Vagina (tissue), 2 donors: ENCODE data around the gene MICAL3. TPM values are rescaled to one million over a fixed set of nuclear protein-coding genes. Genes with fewer than 3 reads are reported as not detected.

ENCODE experiments used
- DNase-seq, 2 donors: peaks; one replicate each; pipeline ENCODE4 v3.0.0-alpha.2; 2017; ENCODE audit errors: extremely low spot score in 2 of 2
- H3K27ac ChIP-seq: fragments of 200-600 bp; sonication (generic); one replicate; pipeline ENCODE4 v1.5.1; 2019
- H3K27me3 ChIP-seq: fragments of 200-600 bp; sonication (generic); one replicate; pipeline ENCODE4 v1.5.1; 2019
- H3K36me3 ChIP-seq, 2 donors: fragments of 200-600 bp; sonication (generic); one replicate each; pipeline ENCODE4 v1.5.1; 2017 to 2019
- H3K4me1 ChIP-seq: fragments of 200-600 bp; sonication (generic); one replicate; pipeline ENCODE4 v1.5.1; 2019
- H3K4me3 ChIP-seq, 2 donors: fragments of 200-600 bp; sonication (generic); 1 replicate in 1 of 2; 2 replicates in 1 of 2; pipeline ENCODE4 v1.5.1; 2016 to 2019
- H3K9me3 ChIP-seq: fragments of 200-600 bp; sonication (generic); one replicate; pipeline ENCODE4 v1.5.1; 2019
- POLR2A ChIP-seq, 2 donors: fragments of 450-650 bp; IDR thresholded peaks; one replicate each; pipeline ENCODE4 v1.6.1; 2017; ENCODE audit warnings: antibody characterized with exemption in 2 of 2, mild to moderate bottlenecking in 2 of 2, moderate library complexity in 2 of 2
- POLR2AphosphoS5 ChIP-seq, 2 donors: sonication (generic); formaldehyde crosslinking; IDR thresholded peaks; one replicate each; pipeline ENCODE4 v1.9.0; 2017; ENCODE audit warnings: antibody characterized with exemption in 2 of 2, mild to moderate bottlenecking in 2 of 2, low read depth in 1 of 2; ENCODE audit not compliant: insufficient read depth in 1 of 2
- intact Hi-C: fragments of 100-400 bp; cut with DNase I; formaldehyde crosslinking; loops from one replicate; pipeline ENCODE4 v1.15.1; 2023
- total RNA-seq: library from RNA; depleted of rRNA; stranded (reverse); fragments of >200 nt; gene quantifications from one replicate; pipeline ENCODE4 v1.2.3, GENCODE V29; 2016
- TF ChIP-seq, protein P1 (sequence below), 3 experiments: fragments of 450-650 bp in 2 of 3; fragments of 200-600 bp in 1 of 3; sonication (generic) in 1 of 3; IDR thresholded peaks; one replicate each; pipeline ENCODE4 v1.5.1; 2017 to 2019; ENCODE audit warnings: antibody characterized with exemption in 3 of 3, mild to moderate bottlenecking in 2 of 3, moderate library complexity in 2 of 3

MICAL3 gene
- total RNA-seq, 1 donor from 2014 or later, result 35.1 TPM

DNA sequence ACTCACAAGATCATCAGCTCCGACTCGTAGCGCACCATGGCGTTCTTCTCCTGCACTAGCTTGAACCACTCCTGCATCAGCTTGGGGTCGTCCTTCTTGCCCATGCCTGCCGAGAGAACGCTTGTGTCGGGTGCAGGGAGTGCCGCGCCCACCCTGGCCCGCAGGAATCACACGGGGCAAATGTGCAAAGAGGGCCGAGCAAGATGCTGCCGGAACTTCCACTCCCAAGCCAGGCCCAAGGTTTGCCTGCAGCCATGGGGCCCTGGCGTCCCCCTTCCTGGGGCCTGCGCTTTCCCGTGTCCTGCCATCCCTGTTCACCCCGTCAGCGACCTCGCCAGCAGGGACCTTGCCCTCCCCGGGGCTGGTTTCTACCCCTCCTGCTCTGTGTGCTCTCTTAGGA is 233.2 kb downstream of the MICAL3 start:
- no peak overlapping the region for H3K4me3 ChIP-seq
- H3K9me3 ChIP-seq, result no peaks in the 10 kb centered on the region
- no peak overlapping the region for H3K27ac ChIP-seq
- intact Hi-C loops, result no loop called here
- DNase-seq, result no peak
- H3K36me3 ChIP-seq, result peaks cover 0 to 22% of the 10 kb centered on the region in 2 donors
- H3K4me1 ChIP-seq, result peaks cover 12% of the 10 kb centered on the region
- no peaks in the 10 kb centered on the region for H3K27me3 ChIP-seq
- no peak for TF ChIP-seq POLR2A (IDR thresholded peaks at IDR 0.05)

DNA sequence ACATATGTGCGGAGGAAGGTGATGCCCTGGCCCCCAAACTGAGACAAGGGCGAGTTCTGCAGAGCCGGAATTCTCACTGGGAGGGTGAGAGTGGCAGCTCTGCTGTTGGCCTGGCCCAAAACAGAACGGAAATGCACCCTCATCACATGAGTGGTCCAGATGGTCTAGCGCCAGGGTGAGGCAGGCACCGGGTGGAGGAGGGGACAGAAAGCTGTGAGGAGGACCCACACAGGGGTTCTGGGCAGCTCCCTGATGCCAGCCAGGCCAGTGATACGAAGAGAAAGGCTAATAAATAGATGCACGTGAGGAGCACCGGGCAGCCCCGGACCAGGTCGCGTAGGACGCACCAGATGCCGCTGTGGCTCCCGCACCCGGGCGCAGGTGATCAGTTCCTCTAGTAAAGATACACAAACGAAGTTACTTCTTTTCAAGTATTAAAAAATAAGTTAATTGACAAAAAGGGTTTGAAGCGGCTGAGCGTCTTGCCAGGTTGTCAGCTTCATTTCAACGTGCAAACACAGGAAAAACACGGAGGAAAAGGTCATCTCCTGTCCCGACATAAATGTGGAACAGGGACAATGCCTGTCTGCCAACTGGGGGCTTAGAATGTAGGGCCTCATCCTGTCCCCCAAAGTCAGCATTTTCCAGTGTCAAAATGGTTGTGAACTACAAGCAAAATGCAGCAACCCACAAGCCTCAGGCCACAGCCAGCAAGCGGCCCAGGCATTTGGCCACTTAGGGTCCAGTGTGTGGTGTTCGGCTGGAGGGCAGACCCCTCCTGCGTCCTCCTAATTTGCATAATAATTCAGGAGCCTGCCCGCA is 234.8 kb downstream of the MICAL3 start:
- Histone ChIP-seq H3K9me3 (no peaks in the 10 kb centered on the region), H3K27ac (no peak overlapping the region), H3K4me1 (peaks cover 12% of the 10 kb centered on the region), H3K27me3 (no peaks in the 10 kb centered on the region), H3K36me3 (peaks cover 0 to 22% of the 10 kb centered on the region in 2 donors), H3K4me3 (no peak overlapping the region)
- DNase-seq, result no peak
- intact Hi-C loops, result no loop called here
- TF ChIP-seq POLR2AphosphoS5 (IDR thresholded peaks at IDR 0.05; ENCODE audit: insufficient read depth in 1 of 2, low read depth in 1 of 2), result no peak
- no peak for TF ChIP-seq POLR2A (IDR thresholded peaks at IDR 0.05)
- TF ChIP-seq, protein P1, sequence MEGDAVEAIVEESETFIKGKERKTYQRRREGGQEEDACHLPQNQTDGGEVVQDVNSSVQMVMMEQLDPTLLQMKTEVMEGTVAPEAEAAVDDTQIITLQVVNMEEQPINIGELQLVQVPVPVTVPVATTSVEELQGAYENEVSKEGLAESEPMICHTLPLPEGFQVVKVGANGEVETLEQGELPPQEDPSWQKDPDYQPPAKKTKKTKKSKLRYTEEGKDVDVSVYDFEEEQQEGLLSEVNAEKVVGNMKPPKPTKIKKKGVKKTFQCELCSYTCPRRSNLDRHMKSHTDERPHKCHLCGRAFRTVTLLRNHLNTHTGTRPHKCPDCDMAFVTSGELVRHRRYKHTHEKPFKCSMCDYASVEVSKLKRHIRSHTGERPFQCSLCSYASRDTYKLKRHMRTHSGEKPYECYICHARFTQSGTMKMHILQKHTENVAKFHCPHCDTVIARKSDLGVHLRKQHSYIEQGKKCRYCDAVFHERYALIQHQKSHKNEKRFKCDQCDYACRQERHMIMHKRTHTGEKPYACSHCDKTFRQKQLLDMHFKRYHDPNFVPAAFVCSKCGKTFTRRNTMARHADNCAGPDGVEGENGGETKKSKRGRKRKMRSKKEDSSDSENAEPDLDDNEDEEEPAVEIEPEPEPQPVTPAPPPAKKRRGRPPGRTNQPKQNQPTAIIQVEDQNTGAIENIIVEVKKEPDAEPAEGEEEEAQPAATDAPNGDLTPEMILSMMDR (IDR thresholded peaks at IDR 0.05), result no peak

DNA sequence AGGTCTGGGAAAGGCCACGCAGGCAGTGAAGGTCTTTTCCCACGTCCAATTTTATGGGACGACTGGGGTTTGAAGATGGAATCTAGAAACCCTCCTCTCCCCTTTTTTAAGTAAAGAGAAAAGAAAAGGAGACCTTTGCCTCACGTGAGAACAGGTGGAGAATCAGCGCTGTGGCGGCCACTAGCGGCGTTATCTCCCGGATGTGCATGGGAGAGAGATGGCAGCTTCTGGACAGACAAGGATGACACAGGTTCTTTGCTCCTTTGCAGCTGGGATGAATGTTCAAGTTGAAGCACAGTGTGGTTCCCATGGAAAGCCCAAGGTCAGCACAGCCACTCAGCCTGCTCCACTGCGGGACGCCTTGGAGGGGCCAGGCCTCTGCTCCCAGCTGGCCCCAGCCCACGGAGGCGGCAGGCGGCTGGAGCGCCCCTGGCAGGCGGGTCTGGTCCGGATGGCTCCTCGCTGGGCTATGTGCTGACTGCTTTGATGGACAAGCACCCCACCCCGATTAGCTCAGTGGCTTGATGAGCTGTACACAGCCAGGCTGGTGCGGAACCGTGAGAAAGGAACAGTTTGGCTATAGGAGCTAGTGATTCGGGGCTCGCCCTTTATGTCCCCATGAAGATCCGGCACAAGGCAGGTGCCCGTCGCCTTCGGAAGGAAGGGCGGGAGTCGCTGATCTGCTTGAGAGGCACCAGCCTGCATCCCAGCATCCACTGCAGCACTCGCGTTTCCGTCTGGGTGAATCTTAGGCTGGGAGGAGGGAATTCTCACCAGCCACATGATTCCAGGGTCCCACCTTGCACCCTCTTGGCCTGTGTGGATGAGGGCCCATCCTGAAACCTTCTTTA is 235.6 kb downstream of the MICAL3 start:
- H3K27me3 ChIP-seq, result no peaks in the 10 kb centered on the region
- H3K4me1 ChIP-seq, result peaks cover 12% of the 10 kb centered on the region
- peaks cover 0 to 22% of the 10 kb centered on the region in 2 donors for H3K36me3 ChIP-seq
- intact Hi-C loops, result no loop called here
- TF ChIP-seq, protein P1 (IDR thresholded peaks at IDR 0.05), result no peak
- no peak for DNase-seq
- no peak overlapping the region for H3K4me3 ChIP-seq
- H3K27ac ChIP-seq, result no peak overlapping the region
- H3K9me3 ChIP-seq, result no peaks in the 10 kb centered on the region

DNA sequence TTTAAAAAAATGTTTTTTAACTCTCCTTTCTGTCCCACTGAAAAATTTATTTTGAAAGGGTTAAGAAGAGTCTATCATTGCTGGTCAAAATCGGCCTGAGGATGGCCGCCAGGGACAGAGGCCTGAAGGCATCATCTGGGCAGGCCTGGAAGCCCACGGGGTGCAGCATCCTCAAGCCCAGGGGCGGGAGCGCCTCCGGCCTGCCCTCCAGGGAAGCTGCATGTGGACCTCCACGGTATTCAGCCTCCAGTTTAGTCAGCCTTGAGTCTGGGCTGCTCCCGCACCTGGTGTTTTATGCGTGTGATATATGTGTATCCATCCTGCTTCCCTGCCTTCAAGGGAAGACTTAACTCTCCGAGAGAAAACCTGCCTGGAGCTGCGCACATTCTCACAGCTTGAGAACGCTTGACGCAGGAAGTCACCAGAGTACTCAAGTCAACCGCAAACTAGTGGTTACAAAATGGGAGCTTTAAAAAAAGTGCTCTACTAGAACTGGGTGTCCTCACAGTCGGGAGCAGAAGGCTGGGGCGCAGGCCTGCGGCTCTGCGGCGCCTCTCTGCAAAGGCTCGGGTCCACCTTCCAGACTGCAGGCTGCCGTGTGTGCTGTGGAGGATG is 236.5 kb downstream of the MICAL3 start:
- Histone ChIP-seq H3K36me3 (peaks cover 0 to 22% of the 10 kb centered on the region in 2 donors), H3K27me3 (no peaks in the 10 kb centered on the region), H3K4me3 (no peak overlapping the region), H3K4me1 (peaks cover 12% of the 10 kb centered on the region), H3K27ac (no peak overlapping the region), H3K9me3 (no peaks in the 10 kb centered on the region)
- TF ChIP-seq POLR2AphosphoS5 (IDR thresholded peaks at IDR 0.05; ENCODE audit: insufficient read depth in 1 of 2, low read depth in 1 of 2) (no peak), POLR2A (IDR thresholded peaks at IDR 0.05) (no peak)
- TF ChIP-seq, protein P1 (IDR thresholded peaks at IDR 0.05), result no peak
- no peak for DNase-seq
- intact Hi-C loops, result no loop called here

DNA sequence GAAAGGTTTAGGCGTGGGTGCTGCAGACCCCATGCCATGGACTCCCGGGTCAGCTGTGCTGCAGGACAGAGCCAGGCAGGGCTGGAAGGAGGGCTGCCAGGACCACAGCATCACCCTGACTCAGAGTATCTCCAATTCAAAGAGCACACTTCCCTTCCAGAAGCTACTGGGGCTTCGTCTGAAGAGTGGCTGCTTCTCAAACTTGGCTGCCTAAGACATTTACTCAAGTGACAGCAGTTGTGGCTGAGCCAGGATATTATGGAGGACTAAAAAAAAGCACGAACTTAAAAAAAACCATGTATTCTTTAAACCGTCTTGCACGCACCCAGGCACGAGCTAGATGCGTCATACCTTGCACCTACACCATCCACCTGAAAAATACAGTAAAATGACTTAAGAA is 237.1 kb downstream of the MICAL3 start:
- Histone ChIP-seq H3K27ac (no peak overlapping the region), H3K4me1 (peaks cover 12% of the 10 kb centered on the region), H3K36me3 (peaks cover 0 to 22% of the 10 kb centered on the region in 2 donors), H3K9me3 (no peaks in the 10 kb centered on the region), H3K4me3 (no peak overlapping the region), H3K27me3 (no peaks in the 10 kb centered on the region)
- TF ChIP-seq POLR2A (IDR thresholded peaks at IDR 0.05) (no peak), POLR2AphosphoS5 (IDR thresholded peaks at IDR 0.05; ENCODE audit: insufficient read depth in 1 of 2, low read depth in 1 of 2) (no peak)
- TF ChIP-seq, protein P1 (IDR thresholded peaks at IDR 0.05), result no peak
- no peak for DNase-seq
- intact Hi-C loops, result no loop called here
